NCI-H748 treated with DMSO at 0.1 percent for 48 hours (cell line): ENCODE measurements around the gene CREBBP.

Source experiments
- DNase-seq: peaks from one replicate; lab custom pipeline; 2025; lab: John Stamatoyannopoulos, UW

The CREBBP gene

DNA sequence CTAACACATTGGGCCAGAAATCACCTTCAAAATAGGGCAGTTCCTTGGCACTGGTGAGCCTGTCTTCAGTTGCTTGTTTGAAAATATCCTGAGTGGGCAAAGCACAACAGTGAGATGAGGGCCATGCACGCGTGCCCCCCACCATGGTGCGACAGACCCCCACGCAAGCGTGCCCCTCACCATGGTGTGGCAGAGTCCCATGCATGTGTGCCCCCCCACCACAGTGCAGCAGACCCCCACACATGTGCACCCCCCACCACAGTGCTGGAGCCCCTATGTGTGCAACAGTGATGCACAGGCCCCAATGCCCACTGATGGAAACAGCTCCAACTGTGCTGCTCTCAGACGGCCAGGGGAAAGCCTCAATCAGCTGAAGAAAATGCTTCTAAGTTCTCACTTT is 144.4 kb downstream of the CREBBP start:
- no peak for DNase-seq

DNA sequence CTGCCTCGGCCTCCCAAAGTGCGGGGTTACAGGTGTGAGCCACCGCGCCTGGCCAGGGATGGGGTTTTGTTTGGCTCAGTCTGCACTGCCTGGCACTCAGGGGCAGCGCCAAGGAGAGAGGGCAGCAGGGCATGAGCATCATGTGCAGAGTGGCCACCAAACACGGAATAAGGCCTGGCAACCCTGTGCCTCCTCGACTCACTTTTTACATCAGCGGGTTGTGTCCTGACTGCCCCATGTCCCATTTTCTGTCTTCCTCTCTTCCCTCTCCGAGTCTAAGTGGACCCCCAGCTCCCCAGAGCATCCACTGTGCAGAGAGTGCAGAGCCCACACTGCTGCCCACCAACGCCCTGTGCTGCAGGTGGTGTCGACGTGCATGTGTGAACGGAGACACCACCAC is 145.0 kb downstream of the CREBBP start:
- no peak for DNase-seq

DNA sequence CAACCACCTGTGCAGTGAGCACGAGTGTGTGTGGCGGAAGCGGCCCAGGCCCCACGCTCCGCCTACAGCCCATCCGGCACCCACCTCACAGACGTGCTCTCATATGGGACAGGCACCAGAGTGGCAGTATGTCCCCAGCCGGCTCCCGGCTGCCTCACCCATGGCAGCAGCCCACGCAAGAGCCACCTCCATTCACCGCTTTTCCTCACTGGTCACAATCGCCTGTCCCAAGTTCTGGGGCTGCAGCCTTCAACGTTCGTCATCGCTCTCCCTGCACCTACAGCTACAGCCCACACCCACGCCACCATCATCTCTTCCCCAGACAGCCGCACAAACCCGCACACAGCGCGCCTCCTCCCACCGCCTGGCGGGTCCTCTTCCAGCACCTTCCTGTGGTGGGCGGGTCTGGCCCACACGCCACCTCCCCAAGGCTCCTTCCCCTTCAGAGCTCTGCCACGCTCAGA is 145.7 kb downstream of the CREBBP start:
- DNase-seq, result no peak

DNA sequence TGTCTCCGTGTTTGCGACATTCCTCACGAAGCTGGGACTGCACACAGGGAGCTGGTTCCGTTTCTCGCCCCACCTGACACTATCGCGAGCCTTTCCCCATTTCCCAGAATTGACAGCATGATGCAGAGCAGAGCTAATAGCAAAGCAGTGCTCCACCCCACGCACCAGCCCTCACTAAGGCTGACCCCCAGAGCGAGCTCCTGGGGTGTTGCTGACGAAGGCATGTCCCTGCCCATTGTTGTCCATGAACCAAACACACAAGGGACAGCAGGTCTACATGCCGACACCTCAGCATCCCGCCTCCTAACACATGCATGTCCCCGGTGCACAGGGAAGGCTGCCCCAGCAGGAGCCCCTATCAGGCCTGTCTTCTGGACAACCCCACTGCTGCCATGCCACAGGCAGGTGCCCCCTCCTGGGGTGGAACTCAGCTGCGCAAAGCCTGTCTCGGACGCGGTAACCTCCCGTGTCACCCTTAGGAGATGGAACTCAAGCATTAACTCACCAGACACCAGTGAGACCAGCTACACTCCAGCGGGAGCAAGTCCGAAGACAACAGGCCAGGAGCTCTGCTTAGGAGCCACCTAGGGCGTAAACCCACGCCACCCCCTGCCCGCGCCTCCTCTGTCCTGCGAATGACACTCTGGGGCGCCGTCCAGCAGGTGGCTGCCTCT is 146.3 kb downstream of the CREBBP start:
- no peak for DNase-seq

DNA sequence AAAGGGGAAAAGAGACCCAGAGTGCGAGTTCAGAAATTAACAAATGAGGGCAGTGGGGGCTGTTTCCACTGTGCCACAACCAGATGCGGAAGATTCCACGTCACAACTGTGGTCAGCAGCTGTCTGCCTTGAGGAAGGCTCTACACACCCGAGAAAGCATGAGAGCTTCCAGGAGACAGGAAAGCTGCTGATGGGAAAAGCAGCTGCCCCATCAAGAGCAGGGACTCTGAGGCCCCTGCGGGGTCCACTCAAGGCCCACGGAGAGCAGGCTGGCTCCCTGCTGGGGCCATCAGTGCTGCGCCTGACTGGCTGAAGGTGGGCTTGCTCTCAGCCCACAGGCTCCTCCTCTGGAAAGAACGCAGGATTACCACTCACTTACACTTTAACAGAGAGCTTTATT is 148.3 kb downstream of the CREBBP start:
- no peak for DNase-seq

DNA sequence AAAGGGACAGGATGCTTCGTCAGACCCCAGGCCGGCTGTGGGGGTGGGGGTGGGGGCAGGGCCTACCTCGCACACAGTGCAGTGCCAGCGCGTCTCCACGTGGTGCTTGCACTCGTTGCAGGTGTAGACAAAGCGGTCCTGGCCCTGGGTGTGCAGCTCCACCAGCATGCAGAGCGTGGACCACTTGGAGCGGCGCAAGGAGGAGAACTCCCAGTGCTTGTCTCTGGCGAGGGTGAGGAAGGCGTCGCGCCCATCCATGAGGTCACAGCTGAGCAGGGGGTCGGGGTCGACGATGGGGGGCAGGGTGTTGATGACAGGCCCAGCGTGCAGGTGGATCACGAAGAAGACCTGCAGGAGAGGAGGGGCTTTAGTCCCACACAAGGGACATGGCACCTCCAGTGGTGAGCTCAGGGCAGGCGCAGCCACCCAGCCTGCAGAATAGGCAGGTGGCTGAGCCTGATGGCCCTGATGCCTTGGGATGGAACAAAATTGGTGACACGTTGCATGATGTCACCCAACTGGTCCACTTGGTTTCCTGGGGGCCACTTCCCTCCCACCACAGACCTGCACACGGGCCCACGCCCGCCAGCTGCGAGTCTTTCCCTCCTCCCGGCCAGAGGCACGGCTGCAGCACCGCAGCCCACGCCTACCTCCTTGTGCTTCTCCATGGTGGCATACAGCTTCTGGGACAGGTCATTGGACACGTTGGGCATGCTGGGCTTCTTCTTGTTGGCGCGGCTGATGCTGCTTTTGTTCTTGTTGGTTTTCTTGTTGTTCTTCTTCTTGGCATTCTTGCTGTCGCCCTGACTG is 149.2 kb downstream of the CREBBP start:
- DNase-seq, result no peak

DNA sequence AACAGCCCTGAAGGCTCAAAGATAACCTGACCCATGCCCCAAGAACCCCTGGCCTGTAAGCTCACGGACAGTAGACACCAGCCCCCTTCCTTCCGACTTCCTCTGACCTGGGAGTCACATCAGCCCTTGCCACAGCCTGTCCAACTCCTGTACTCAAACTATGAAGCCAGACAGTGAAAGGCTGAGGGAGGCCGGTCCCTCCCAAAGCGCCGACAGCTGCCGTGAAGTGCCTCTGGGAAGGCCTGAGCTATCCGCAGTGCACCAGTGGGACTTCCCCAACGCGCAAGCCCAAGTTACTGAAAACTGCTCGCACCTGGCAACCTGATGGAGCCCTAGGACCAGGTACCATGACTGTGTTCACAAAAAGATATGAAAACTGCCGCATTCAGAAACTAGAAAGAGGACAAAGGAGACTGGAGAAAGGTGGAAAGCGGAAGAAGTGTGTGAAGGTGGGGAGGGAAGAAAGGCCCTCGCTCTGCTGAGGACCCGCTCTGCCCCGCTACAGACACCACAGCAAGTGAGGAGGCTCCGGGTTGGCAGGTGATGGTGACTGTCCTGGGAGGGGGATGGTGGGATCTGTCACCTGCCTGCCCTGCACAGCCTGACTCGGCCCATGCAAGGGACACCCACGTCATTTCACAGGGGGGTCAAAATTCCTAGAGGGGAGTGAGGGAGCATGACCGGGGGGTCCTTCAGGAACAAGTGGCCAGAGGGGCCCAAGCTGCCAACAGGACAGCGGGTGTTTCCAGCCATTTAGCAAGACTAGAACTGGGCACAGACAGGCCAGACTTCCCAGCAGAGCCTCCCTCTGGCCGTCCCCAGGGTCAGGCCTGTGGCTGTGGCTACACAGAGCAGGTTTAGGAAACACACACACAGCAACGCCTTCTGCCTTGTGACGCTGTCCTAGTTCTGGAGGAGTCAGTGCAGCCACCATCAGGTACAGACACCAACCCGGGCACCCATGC is 150.1 kb downstream of the CREBBP start:
- DNase-seq, result no peak

DNA sequence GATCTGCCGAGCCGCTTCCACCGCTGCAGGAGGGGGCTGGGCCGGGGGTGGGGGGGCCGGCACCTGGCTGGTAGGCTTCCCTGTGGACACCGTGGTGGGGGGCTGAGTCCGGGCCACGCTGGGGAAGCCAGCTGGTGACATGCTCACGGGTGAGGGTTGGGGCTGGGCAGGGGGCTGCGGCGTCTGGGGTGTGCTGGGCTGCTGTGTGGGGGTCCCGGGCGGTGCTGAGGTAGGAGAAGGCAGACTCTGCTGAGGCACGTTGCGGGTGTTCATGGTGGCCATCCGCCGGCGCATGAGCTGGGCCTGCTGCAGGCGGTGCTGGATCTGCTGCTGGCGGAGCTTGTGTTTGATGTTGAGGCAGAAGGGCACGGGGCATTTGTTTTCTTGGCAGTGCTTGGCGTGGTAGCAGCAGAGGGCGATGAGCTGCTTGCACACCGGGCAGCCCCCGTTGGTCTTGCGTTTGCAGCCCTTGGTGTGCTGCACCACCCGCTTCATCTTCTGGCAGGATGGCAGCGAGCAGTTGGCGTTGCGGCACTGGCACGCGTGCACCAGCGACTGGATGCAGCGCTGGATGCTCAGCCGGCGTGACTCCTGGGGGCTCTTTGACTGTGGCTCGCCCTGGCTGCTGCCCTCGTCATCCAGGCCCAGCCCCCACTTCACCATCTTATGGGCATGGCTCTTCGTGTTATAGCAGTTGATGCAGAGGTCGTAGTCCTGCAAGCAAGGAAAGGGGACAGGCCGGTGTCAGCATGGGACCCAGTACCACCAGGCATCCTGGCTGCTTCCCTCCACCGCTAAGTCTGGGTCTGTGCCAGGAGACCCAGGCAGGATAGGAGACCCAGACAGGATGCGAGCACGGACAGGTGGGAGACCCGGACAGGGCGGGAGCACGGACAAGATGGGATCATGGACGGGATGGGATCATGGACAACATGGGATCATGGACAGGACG is 151.1 kb downstream of the CREBBP start:
- DNase-seq, result no peak

DNA sequence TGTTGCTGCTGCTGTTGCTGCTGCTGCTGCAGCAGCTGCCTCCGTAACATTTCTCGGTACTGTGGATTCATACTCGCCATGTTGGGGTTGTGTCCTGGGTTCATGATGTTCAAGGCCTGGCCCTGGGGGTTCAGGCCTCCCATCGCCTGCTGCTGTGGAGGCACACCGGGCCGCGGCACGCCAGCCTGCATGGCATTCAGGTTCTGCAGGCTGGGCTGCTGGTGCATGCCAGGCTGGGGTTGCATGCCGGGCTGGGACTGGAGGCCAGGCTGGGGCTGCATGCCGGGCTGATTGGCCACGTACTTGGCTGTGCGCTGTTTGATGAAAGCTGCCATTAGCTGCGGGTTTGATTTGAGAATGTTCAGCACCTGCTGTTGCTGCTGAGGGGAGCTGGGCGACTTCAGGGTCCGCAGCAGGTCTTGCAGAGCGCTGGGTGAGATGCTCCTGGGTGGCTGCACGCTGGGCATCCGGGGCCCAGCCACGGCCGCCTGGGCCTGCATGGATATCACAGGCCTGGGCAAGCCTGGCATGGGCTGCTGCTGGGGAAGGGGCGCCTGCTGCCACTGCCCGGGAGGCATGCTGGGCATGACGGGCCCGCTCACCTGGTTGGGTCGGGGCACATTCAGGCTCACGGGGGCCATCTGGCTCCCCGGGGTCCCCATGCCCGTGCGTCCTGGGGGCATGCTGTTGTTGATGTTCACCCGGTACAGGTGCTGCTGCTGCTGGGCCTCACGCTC is 151.9 kb downstream of the CREBBP start:
- DNase-seq, result no peak

DNA sequence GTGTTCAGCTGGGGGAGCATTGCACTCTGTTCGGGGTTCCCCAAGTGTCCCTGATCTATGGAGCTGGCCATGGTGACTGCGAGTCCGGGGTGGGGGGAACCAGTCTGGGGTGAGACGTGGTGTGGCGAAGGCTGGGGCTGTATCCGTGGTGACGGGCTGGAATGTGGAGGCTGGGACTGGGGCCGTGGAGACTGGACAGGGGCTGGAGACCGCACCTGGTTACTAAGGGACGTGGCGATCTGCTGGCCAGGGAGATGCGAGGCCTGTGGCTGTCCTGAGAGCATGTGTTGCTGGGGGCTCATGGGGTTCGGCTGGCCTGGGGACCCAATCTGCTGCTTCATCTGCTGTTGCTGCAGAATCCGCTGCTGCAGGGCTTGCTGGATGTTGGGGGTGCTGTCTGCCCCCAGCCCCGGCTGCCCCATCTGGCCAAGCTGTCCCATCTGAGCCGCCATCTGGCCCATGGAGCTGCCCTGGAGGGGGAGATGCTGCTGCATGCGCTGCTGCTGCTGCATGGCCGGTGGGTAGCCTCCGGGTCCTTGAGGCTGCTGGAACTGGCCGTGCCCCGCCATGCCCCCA is 152.6 kb downstream of the CREBBP start:
- DNase-seq, result no peak

DNA sequence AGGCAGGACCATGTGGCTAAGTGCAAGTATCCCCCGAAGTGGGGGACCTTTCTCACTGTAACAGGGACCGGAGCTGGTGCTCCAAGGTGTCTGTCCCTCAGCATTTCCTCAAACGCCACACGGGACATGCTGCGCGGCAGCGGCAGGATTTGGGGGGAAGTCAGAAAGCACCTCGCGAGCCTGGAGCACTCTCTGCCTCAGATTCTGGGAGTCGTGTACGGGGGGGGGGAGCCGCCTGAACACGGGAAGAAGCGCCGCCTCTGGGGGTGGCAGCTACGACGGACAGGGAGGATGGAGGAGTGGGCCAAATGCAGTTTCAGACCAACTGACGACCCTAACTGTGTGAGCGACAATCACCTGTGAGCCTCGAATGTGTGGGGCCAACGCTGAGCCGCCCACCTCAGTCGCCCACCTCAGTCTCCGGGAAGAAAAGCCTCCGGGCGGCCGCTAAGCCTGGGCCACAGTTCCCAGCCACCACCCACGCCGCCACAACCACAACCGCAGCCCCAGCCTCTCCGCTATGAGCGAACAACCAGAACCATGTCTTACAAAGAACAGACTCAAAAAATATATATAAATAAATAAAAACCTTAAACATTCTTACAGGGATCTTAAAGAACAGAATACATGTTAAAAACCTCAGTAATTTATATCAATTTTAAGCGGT is 154.4 kb downstream of the CREBBP start:
- no peak for DNase-seq

DNA sequence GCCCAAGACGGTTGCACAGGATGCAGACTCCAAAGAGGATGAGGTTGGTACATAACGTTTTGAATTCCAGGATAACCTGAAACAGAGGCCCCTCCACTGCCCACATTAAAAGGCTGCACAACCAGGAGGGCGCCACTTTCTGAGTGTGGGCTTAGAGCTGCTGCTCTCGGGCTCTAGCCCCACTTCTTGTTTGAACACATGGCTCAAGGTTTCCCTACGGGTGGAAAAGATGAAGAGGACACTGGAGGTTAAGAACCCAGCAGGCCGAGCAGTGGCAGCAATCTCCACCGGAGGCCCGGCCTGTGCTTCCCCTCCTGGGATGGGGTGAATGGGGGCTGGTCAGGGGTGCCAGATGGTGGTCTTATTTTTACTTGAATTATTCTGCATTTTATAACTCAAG is 155.2 kb downstream of the CREBBP start:
- DNase-seq, result no peak

DNA sequence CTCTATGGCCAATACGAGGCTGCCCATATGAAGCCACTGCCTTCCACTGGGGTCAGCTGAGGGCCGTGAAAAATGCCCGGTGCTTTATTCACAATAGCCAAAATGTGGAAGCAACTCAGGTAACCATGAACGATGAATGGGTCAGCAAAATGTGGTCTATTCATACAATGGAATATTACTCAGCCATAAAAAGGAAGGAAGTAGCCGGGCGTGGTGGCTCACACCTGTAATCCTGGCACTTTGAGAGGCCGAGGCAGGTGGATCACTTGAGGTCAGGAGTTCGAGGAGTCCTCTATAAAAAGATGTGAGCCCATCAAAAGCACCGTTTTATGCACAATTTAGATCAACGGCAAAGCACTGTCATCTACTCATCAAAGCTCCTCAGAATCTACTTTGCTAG is 158.0 kb downstream of the CREBBP start:
- no peak for DNase-seq

DNA sequence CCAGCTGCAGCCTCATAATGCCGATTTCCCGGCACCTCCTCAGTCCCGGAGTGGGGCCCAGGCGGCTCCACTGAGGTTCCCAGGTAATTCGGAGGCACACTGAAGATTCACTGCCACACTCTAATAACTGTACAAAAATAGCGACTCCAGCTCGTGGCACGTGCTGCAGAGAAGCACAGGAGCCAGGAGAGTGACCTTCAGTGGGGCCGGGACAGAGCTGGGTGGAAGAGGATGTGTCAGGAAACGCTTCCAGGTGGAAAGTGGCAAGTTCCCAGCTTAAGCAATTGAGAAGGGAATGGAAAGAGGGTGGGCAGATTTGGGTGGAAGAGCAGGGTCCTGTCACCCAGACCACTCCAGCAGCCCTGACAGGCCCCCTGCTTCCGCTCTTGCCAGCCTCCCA is 160.1 kb downstream of the CREBBP start:
- DNase-seq, result no peak

DNA sequence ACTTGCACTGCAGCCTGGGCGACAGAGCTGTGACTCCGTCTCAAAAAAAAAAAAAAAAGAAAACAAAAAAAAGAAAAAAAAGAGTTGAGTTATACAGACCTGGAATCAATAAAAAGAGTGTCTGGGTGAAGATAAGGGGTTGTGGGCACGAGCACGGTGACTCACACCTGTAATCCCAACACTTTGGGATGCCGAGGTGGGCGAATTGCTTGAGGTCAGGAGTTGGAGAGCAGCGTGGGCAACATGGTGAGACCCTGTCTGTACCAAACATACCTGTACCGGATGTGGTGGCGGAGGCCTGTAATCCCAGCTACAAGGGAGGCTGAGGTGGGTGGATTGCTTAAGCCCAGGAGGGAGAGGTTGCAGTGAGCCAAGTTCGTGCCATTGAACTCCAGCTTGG is 161.9 kb downstream of the CREBBP start:
- no peak for DNase-seq

DNA sequence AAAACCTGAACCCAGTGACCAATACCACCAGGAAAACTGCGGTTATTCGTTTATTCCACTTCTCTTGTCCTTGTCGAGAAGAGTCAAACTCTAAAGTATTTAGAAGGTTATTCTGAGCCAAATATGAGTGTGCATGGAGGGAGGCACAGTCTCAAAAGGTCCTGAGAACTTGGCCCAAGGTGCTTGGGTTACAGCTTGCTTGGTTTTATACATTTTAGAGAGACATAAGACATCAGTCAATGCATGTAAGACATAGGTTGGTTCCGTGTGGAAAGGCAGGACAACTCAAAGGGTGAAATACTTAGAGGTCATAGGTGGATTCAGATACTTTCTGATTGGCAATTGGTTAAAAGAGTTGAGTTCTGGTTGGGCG is 162.5 kb downstream of the CREBBP start:
- no peak for DNase-seq

DNA sequence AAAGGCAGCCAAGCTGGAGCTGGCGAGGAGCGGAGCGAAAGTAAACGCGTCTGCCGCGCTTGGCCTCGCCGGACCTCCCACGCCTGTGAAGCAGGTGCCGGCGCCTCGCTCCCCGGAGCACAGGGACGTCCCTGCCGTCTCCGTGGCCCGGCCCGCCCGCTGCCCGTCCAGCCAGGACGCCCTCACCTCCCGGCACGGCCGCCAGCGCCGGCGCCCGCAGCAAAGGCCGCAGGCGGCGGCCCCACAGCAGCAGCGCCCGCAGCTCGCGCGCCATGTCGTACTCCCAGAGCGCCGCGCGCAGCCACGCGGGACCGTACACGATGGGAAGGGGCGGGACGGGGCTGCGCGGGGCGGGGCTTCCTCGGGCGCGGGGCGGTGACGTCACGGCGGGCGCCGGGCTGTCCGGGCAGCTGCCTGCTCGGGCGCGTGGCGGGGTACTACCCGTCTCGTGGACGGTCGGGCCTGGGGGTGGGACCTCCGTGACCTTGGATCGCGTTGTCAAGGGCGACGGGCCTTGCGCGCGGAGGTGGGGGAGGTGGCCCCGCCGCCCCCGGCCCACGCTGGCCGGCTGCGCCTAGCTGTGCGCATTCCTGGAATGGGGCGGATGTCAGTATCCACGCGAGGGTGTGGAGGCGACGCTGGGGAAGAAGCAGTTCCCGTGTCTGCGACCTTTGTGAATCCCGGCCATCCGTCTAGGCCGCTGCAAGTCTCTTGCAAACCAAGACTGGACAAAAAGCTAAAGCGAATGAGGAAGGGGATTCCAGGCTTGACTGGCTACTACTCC is 163.1 kb downstream of the CREBBP start, which contains the start of gene TRAP1:
Gene TRAP1 (minus strand): TSS at position 290 of the 784 bp plus-strand sequence. CDS start 16 bp downstream, at position 274.
- DNase-seq, result peak; percentile 10

DNA sequence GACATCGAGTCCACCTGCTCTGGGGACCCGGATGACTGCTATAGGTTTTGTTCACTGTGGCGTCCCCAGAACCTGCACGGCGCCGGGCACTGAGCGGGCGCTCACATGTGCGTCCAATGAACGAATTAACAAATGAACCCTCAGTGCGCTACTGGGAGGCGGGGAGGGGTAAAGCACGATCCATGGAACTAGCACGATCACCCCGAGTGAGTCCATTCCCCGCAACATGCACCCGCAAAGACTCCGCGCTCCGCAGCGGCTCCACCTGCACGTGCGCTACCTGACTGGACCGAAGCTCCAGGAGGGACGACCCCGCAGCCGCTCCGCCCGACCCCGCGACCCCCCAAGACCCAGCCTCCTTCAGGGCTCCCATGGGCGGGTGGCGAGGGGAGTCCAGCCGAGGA is 163.7 kb downstream of the CREBBP start:
- DNase-seq, result no peak

DNA sequence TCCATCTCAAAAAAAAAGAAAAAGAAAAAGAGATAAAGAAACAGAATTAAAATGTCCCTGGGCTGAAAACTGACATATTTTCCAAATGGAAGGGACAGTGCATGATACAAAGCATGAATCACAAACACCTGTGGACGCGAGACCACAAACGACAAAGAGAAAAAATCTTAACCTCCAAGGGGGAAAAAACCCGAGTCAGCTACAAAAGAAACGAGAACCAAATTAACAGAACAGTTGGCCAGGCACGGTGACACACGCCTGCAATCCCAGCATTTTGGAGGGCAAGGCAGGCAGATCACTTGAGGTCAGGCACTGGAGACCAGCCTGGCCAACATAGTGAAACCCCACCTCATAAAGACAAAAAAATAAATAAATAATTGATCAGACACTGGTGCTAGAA is 165.1 kb downstream of the CREBBP start:
- no peak for DNase-seq
